K562 (cell line): ENCODE measurements around the gene TAPBPL. TPM values are rescaled to one million over a fixed set of nuclear protein-coding genes. Genes with fewer than 3 reads are reported as not detected.
"Not testable (repeated sequence)": the region's sequence is repeated elsewhere in the genome, so short reads cannot be mapped to it uniquely, and the experiment has no call there.

Experiments
- ATAC-seq: fragments of 200-7000 bp; cut with Tn5 transposase; 3 replicates; pipeline ENCODE4 v1.9.1; 2020; ENCODE audit warnings: moderate library complexity
- BruUV-seq: library from RNA; stranded (reverse); fragments of 400-500 nt; replicated peaks from 2 replicates; lab custom pipeline; 2021; lab: Mats Ljungman, UMichigan
- CTCF ChIA-PET: fragments of 300-600 bp; formaldehyde crosslinking; extraction: SDS; loops from one replicate; lab custom pipeline; 2021; ENCODE audit warnings: low intra/inter-chr PET ratio; lab: Yijun Ruan, JAX
- POLR2A ChIA-PET: fragments of 300-600, 350-650 bp; sonication (Branson Sonifier 250); formaldehyde crosslinking; extraction: SDS; loops from one replicate; lab custom pipeline; 2021; ENCODE audit warnings: antibody characterized with exemption, inconsistent platforms; lab: Yijun Ruan, JAX
- DNase-seq, 4 experiments: peaks; one replicate each; pipeline versions ENCODE4 v3.0.0 to v3.0.0-alpha.2; 2011 to 2018; ENCODE audit warnings: low spot score in 3 of 4, mixed read lengths in 3 of 4; ENCODE audit errors: extremely low read depth in 1 of 4
- FAIRE-seq: peaks from 2 replicates; lab custom pipeline; 2011; peaks lifted over from hg19 to GRCh38; lab: Jason Lieb, UNC
- H2AFZ ChIP-seq: 2 replicates; pipeline ENCODE4 v1.6.0; 2011; ENCODE audit warnings: low read depth, low read length, control low read depth, inconsistent platforms
- H3K27ac ChIP-seq: fragments of 200-600 bp; 3 replicates; pipeline ENCODE4 v1.8.0; 2011; ENCODE audit warnings: low read depth, mild to moderate bottlenecking, control low read depth, inconsistent platforms, low read length, moderate library complexity, mixed read lengths; ENCODE audit errors: extremely low read depth
- H3K27me3 ChIP-seq, 2 experiments: fragments of 300-600 bp in 1 of 2; 2 replicates in 1 of 2; 3 replicates in 1 of 2; pipeline versions ENCODE4 v1.6.0 to v1.8.0; 2011; ENCODE audit warnings: inconsistent platforms in 2 of 2, low read length in 2 of 2, mild to moderate bottlenecking in 1 of 2, mixed read lengths in 1 of 2, moderate library complexity in 1 of 2; ENCODE audit not compliant: control insufficient read depth in 2 of 2, insufficient read depth in 2 of 2
- H3K36me3 ChIP-seq: fragments of 300-600 bp; 3 replicates; pipeline ENCODE4 v1.8.0; 2011; ENCODE audit warnings: mild to moderate bottlenecking, low read length, inconsistent platforms; ENCODE audit not compliant: control insufficient read depth, insufficient read depth
- H3K4me1 ChIP-seq, 2 experiments: fragments of 200-600 bp in 1 of 2; replicated peaks in 1 of 2; 2 replicates in 1 of 2; 3 replicates in 1 of 2; pipeline versions ENCODE4 v1.5.1 to v1.8.0; 2011; ENCODE audit warnings: inconsistent platforms in 2 of 2, low read length in 2 of 2, mild to moderate bottlenecking in 1 of 2, mixed read lengths in 1 of 2, moderate library complexity in 1 of 2; ENCODE audit not compliant: control insufficient read depth in 2 of 2, insufficient read depth in 2 of 2
- H3K4me2 ChIP-seq: 2 replicates; pipeline ENCODE4 v1.6.1; 2011; ENCODE audit warnings: low read length, control low read depth, inconsistent platforms, mixed read lengths; ENCODE audit not compliant: insufficient read depth
- H3K4me3 ChIP-seq: fragments of 200-600 bp; sonication (generic), shearing (Covaris generic); 2 replicates; pipeline ENCODE4 v1.5.1; 2016; ENCODE audit warnings: control low read depth, inconsistent platforms
- H3K79me2 ChIP-seq: fragments of 200-600 bp; 3 replicates; pipeline ENCODE4 v1.8.0; 2011; ENCODE audit warnings: low read length, inconsistent platforms; ENCODE audit not compliant: control insufficient read depth, insufficient read depth
- H3K9ac ChIP-seq, 2 experiments: 2 replicates each; pipeline versions ENCODE4 v1.6.0 to v1.6.1; 2011; ENCODE audit warnings: low read depth in 2 of 2, low read length in 2 of 2, control low read depth in 1 of 2, inconsistent platforms in 1 of 2, mild to moderate bottlenecking in 1 of 2, mixed read lengths in 1 of 2; ENCODE audit not compliant: insufficient read depth in 1 of 2
- H3K9me1 ChIP-seq: one replicate; pipeline ENCODE4 v1.6.0; 2011; ENCODE audit warnings: inconsistent platforms, mild to moderate bottlenecking, low read length, moderate library complexity; ENCODE audit not compliant: control insufficient read depth, insufficient read depth
- H3K9me3 ChIP-seq: replicated peaks from 2 replicates; pipeline ENCODE4 v1.5.1; 2011; ENCODE audit warnings: low read depth, low read length, inconsistent platforms; ENCODE audit not compliant: control insufficient read depth, insufficient read depth
- H4K20me1 ChIP-seq: replicated peaks from 2 replicates; pipeline ENCODE4 v1.6.1; 2011; ENCODE audit warnings: low read length, inconsistent platforms, mixed read lengths; ENCODE audit not compliant: control insufficient read depth, insufficient read depth
- ARHGAP35 ChIP-seq: fragments of 450-650 bp; IDR thresholded peaks from 2 replicates; pipeline ENCODE4 v1.6.1; 2018; ENCODE audit not compliant: partially characterized antibody
- SNRNP70 ChIP-seq: fragments of 200-400 bp; formaldehyde crosslinking; optimal IDR thresholded peaks from 2 replicates; pipeline ENCODE3; 2017; ENCODE audit warnings: low read depth, low read length
- U2AF1 ChIP-seq: fragments of 200-400 bp; formaldehyde crosslinking; optimal IDR thresholded peaks from 2 replicates; pipeline ENCODE3; 2017; ENCODE audit warnings: mild to moderate bottlenecking, low read depth, low read length, moderate library complexity
- USF1 ChIP-seq: sonication (generic); formaldehyde crosslinking; IDR thresholded peaks from 2 replicates; pipeline ENCODE4 v1.9.0; 2022; ENCODE audit warnings: mild to moderate bottlenecking, missing genetic modification reagents
- WGBS: fragments of 100-300 bp; shearing (Covaris generic); methylation state at CpG from one replicate; pipeline ENCODE4 v1.1.6; 2016; ENCODE audit warnings: low coverage, mixed read lengths; ENCODE audit not compliant: insufficient coverage; ENCODE audit errors: missing lambda C conversion rate; 5-methylcytosine and 5-hydroxymethylcytosine counted together
- in situ Hi-C: fragments of 300-500 bp; cut with MboI; formaldehyde crosslinking; loops from 4 replicates; pipeline ENCODE4 v1.15.0; 2018; ENCODE audit warnings: inconsistent platforms, mixed read lengths
- intact Hi-C: fragments of 100-400 bp; cut with micrococcal nuclease; formaldehyde crosslinking; loops from 2 replicates; pipeline ENCODE4 v1.14.2; 2022
- polyA plus RNA-seq, 8 experiments: library from polyadenylated mRNA; depleted of rRNA in 4 of 8; stranded (reverse) in 5 of 8; unstranded in 3 of 8; fragments of >200 nt; fragmentation: Nextera tagmentation in 2 of 8; fragmentation: Illumina TruSeq in 1 of 8; extraction: Ambion mirVana in 2 of 8; extraction: Trizol in 1 of 8; gene quantifications; 2 replicates each; pipeline versions ENCODE4 v1.2.1 to v1.2.3, GENCODE V29; 2011 to 2014; ENCODE audit warnings: inconsistent platforms in 1 of 8, missing spikeins in 1 of 8
- total RNA-seq, 7 experiments: library from RNA; depleted of rRNA in 6 of 7; stranded (reverse); fragments of >200 nt in 6 of 7; fragmentation: Illumina TruSeq in 2 of 7; extraction: Trizol in 2 of 7; gene quantifications; 2 replicates each; pipeline versions ENCODE4 v1.2.1 to v1.2.3, GENCODE V29; 2011 to 2021; ENCODE audit warnings: low replicate concordance in 1 of 7

The TAPBPL gene
- total and polyA plus RNA-seq, 9 of the 15 experiments (the other 6 are each of a cell fraction or from before 2014, with no cell fraction given): 0.29 to 1.6 (median 0.45) TPM

- POLR2A ChIA-PET: interaction anchor here (0.8 kb wide), 2 partner anchors 9 to 12 kb away, joined by 3 read pairs; no protein-coding TSS in a partner anchor
- not testable (repeated sequence) for ATAC-seq
These were observed 25.9 kb downstream of the TAPBPL start for GRCh38 chr12:6477601-6478377.

GRCh38 chr12:6478416-6478815 lies 26.6 kb downstream of the TAPBPL start:
- ATAC-seq (no peak), FAIRE-seq (no peak), DNase-seq (no peak)
- ChIA-PET CTCF (no interaction called here), POLR2A (interaction anchor here (1.1 kb wide), 1 partner anchor 36 kb away, joined by 3 read pairs; no protein-coding TSS in a partner anchor)
- H3K9ac ChIP-seq: no peak overlapping the region
- H3K9me1 ChIP-seq: no peaks in the 10 kb centered on the region
- WGBS: 63% methylated on average over 10 of the region's 20 CpGs
- peaks cover 0 to 4% of the 10 kb centered on the region in 2 experiments; a peak in 2 of 5 replicates for H3K4me1 ChIP-seq
- BruUV-seq: no TSS peak
- H3K79me2 ChIP-seq: no peaks in the 10 kb centered on the region
- no peaks in the 10 kb centered on the region for H4K20me1 ChIP-seq
- H2AFZ ChIP-seq: no peak overlapping the region
- in situ Hi-C loops: no loop called here
- H3K36me3 ChIP-seq: no peaks in the 10 kb centered on the region
- no peaks in the 10 kb centered on the region for H3K9me3 ChIP-seq
- no peak overlapping the region for H3K27ac ChIP-seq
- H3K4me2 ChIP-seq: no peak overlapping the region
- no peak overlapping the region for H3K4me3 ChIP-seq
- TF ChIP-seq ARHGAP35: no peak
- TF ChIP-seq USF1: no peak
- TF ChIP-seq SNRNP70: no peak
- TF ChIP-seq U2AF1: no peak
- intact Hi-C loops: no loop called here
- no peaks in the 10 kb centered on the region for H3K27me3 ChIP-seq

More at GRCh38 chr12:6477601-6478377, 25.9 kb downstream of the TAPBPL start:
- H2AFZ ChIP-seq, H3K4me3 ChIP-seq, H3K27me3 ChIP-seq, in situ Hi-C loops, H3K9me3 ChIP-seq, H3K9ac ChIP-seq, intact Hi-C loops, CTCF ChIA-PET, FAIRE-seq, H3K36me3 ChIP-seq, H3K79me2 ChIP-seq, H3K4me1 ChIP-seq, DNase-seq, BruUV-seq, H3K9me1 ChIP-seq, H3K27ac ChIP-seq, H3K4me2 ChIP-seq, H4K20me1 ChIP-seq: not testable (repeated sequence)
- 48% methylated on average over 11 of the region's 37 CpGs for WGBS
